ENCODE results near the gene CCL4L2.

DNA sequence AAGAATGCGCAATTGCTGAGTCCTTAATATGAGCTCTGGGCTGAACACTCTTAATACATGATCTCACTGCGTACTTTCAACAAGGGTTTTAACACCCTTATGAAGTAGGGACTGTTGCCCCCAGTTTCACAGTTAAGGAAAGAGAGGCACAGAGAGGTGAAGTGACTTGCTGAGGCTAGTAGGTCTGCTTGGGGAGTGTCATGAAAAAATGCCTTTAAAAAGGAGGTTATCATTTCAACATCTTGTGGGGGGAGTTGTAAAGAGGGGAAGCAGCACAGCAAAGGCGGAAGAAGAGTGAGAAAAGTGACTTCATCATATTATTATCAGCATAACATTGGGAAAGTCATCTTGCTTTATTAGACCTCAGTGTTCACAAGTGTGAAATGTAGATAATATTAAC lies 2.1 kb downstream of the CCL4L2 start:
- TF ChIP-seq POLR2AphosphoS5 (IDR thresholded peaks at IDR 0.05; ENCODE audit: insufficient read depth, low read depth, low read length) (no peak), POLR2A (IDR thresholded peaks at IDR 0.05; ENCODE audit: low read depth, low read length) (no peak), FOS (IDR thresholded peaks at IDR 0.05; ENCODE audit: borderline replicate concordance, insufficient read depth, low read length) (no peak), JUN (IDR thresholded peaks at IDR 0.05; ENCODE audit: borderline replicate concordance, insufficient read depth, insufficient read length, low read depth) (no peak), MYC (IDR thresholded peaks at IDR 0.05; ENCODE audit: low read depth, low read length) (no peak), EZH2 (IDR thresholded peaks at IDR 0.05; ENCODE audit: borderline replicate concordance, low read depth, low read length, severe bottlenecking) (no peak)
- TF ChIP-seq, protein P1, sequence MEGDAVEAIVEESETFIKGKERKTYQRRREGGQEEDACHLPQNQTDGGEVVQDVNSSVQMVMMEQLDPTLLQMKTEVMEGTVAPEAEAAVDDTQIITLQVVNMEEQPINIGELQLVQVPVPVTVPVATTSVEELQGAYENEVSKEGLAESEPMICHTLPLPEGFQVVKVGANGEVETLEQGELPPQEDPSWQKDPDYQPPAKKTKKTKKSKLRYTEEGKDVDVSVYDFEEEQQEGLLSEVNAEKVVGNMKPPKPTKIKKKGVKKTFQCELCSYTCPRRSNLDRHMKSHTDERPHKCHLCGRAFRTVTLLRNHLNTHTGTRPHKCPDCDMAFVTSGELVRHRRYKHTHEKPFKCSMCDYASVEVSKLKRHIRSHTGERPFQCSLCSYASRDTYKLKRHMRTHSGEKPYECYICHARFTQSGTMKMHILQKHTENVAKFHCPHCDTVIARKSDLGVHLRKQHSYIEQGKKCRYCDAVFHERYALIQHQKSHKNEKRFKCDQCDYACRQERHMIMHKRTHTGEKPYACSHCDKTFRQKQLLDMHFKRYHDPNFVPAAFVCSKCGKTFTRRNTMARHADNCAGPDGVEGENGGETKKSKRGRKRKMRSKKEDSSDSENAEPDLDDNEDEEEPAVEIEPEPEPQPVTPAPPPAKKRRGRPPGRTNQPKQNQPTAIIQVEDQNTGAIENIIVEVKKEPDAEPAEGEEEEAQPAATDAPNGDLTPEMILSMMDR (IDR thresholded peaks at IDR 0.05; ENCODE audit: extremely low read depth in 1 of 2, insufficient read depth in 1 of 2, low read depth in 1 of 2, low read length in 2 of 2) = no peak

All from endothelial cell of umbilical vein (primary cell).